Hepatocyte (in vitro differentiated cells): ENCODE results near the gene METTL2B.

Source experiments
- EZH2 ChIP-seq: fragments of 200-600 bp; sonication (generic); IDR thresholded peaks from 2 replicates; pipeline ENCODE4 v1.6.1; 2016; ENCODE audit warnings: antibody characterized with exemption, mild to moderate bottlenecking, borderline replicate concordance
- TF ChIP-seq, protein P1 (sequence below): fragments of 200-600 bp; sonication (generic); IDR thresholded peaks from 2 replicates; pipeline ENCODE4 v1.5.1; 2016; ENCODE audit warnings: antibody characterized with exemption, mild to moderate bottlenecking; ENCODE audit not compliant: poor library complexity

DNA sequence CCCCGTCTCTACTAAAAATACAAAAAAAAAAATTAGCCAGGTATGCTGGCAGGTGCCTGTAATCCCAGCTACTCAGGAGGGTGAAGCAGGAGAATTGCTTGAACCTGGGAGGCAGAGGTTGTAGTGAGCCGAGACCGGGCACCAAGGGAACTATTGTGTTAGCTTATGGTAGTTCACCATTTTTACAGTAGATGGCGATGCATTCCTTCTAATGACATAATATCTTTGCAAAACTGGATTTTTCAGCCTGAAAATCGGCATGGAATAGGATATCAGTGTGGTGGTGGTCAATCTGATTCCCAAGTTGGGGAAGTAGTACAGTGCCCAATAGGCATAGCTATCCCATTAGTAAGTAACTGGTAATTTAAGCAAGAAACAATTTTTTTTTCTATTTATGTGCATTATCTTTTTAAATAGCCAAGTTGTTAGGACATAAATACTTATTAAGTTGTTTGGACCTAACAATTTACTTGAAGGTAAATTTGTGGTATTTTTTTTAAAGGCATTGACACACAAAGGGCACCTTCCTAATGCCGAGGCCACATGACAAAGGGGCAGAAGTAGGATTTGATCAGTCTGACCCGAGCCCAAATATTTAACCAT is 49.2 kb upstream of the METTL2B start:
- TF ChIP-seq, protein P1, sequence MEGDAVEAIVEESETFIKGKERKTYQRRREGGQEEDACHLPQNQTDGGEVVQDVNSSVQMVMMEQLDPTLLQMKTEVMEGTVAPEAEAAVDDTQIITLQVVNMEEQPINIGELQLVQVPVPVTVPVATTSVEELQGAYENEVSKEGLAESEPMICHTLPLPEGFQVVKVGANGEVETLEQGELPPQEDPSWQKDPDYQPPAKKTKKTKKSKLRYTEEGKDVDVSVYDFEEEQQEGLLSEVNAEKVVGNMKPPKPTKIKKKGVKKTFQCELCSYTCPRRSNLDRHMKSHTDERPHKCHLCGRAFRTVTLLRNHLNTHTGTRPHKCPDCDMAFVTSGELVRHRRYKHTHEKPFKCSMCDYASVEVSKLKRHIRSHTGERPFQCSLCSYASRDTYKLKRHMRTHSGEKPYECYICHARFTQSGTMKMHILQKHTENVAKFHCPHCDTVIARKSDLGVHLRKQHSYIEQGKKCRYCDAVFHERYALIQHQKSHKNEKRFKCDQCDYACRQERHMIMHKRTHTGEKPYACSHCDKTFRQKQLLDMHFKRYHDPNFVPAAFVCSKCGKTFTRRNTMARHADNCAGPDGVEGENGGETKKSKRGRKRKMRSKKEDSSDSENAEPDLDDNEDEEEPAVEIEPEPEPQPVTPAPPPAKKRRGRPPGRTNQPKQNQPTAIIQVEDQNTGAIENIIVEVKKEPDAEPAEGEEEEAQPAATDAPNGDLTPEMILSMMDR = peak; percentile 87
- TF ChIP-seq EZH2 = no peak
